Activated naive CD4-positive, alpha-beta T cell treated with anti-CD3 and anti-CD28 coated beads for 36 hours (primary cell): ENCODE results near the gene PYROXD2. TPM values are rescaled to one million over a fixed set of nuclear protein-coding genes. Genes with fewer than 3 reads are reported as not detected.
A peak's percentile ranks its signal among the peaks of the same experiment; 100 is the strongest.
"Not testable (repeated sequence)": the region's sequence is repeated elsewhere in the genome, so short reads cannot be mapped to it uniquely, and the experiment has no call there.

Source experiments
- CTCF ChIA-PET: fragments of 350-600 bp; sonication (Branson Sonifier 250); formaldehyde crosslinking; loops from one replicate; lab custom pipeline; 2021; ENCODE audit warnings: antibody characterized with exemption; lab: Charles Lee
- DNase-seq: peaks from one replicate; pipeline ENCODE4 v3.0.0-alpha.2; 2020
- H3K27ac Mint-ChIP-seq: one replicate; pipeline ENCODE4 v1.8.0; 2021; ENCODE audit warnings: mild to moderate bottlenecking, mixed read lengths
- H3K27me3 Mint-ChIP-seq: one replicate; pipeline ENCODE4 v1.8.0; 2021; ENCODE audit warnings: low read depth, mixed read lengths
- H3K36me3 Mint-ChIP-seq: one replicate; pipeline ENCODE4 v1.8.0; 2021; ENCODE audit warnings: low read depth, mixed read lengths
- H3K4me1 Mint-ChIP-seq: one replicate; pipeline ENCODE4 v1.8.0; 2021; ENCODE audit warnings: low read depth, mixed read lengths
- H3K4me3 Mint-ChIP-seq: one replicate; pipeline ENCODE4 v1.8.0; 2021; ENCODE audit warnings: mild to moderate bottlenecking, moderate library complexity, mixed read lengths
- H3K9me3 Mint-ChIP-seq: one replicate; pipeline ENCODE4 v1.8.0; 2021; ENCODE audit warnings: mixed read lengths
- intact Hi-C: fragments of 100-400 bp; cut with micrococcal nuclease; formaldehyde crosslinking; loops from one replicate; pipeline ENCODE4 v1.15.1; 2023
- microRNA-seq: library from miRNA; unstranded; fragments of <30 nt; microRNA quantifications from one replicate; pipeline ENCODE4 v1.2.0, GENCODE V29; 2022; ENCODE audit warnings: borderline microRNAs expressed, borderline replicate concordance
- total RNA-seq, 2 experiments: library from RNA; stranded (reverse); gene quantifications; one replicate each; pipeline ENCODE4 v1.2.3, GENCODE V29; 2021

Gene PYROXD2
- total RNA-seq, 2 experiments from 2014 or later, result 4.2 to 5.0 TPM

DNA sequence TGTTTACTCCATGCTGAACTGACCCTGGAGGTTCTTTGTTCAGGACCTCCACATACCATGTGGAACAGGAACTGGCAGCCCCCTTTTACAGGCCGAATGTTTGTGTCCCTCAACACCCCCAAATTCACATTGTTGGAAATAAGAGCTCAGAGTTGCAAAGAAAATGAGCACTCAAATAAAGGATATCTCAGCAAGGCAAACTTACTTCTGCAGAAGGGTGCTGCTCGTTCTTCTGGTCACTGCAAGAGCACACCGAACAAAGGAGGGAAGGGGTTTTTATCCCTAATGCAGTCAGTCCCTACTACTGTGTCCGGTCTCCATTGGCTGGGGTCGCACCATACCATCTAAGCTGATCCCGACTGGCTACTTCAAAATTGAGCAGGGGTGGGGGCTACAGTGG, 68.1 kb downstream of the PYROXD2 start:
- H3K9me3 Mint-ChIP-seq, result peaks cover 13% of the 10 kb centered on the region
- H3K27ac Mint-ChIP-seq, result no peak overlapping the region
- H3K27me3 Mint-ChIP-seq, result peaks cover 31% of the 10 kb centered on the region
- H3K4me3 Mint-ChIP-seq, result no peak overlapping the region
- no peak for DNase-seq
- H3K36me3 Mint-ChIP-seq, result no peaks in the 10 kb centered on the region
- CTCF ChIA-PET, result no interaction called here
- H3K4me1 Mint-ChIP-seq, result peaks cover 2% of the 10 kb centered on the region
- intact Hi-C loops, result no loop called here

DNA sequence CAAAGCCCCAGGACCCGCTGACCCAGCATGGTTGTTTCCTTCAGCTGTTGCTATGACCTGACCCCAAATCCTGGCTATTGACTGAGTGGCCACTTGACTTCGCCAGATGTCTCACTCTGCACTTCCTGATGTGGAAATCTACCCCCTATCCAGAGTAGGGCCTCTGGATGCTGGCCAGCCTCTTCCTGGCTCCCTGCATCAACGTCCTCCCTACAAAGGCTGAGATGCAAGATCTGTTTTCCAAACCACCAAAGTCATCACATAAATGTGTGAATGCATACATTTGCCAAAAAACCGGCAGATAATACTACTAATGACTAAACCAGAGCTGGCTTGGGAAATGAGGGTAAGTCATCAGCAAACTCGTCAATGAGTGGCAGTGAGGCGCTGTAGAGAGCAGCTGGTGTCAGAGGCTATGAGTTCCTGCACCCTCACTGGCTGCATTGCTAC, 70.4 kb downstream of the PYROXD2 start:
- no peak overlapping the region for H3K4me3 Mint-ChIP-seq
- peaks cover 26% of the 10 kb centered on the region for H3K27me3 Mint-ChIP-seq
- H3K4me1 Mint-ChIP-seq, result peaks cover 1% of the 10 kb centered on the region
- H3K9me3 Mint-ChIP-seq, result peaks cover 13% of the 10 kb centered on the region
- intact Hi-C loops, result no loop called here
- H3K36me3 Mint-ChIP-seq, result no peaks in the 10 kb centered on the region
- CTCF ChIA-PET, result no interaction called here
- no peak for DNase-seq
- H3K27ac Mint-ChIP-seq, result no peak overlapping the region

DNA sequence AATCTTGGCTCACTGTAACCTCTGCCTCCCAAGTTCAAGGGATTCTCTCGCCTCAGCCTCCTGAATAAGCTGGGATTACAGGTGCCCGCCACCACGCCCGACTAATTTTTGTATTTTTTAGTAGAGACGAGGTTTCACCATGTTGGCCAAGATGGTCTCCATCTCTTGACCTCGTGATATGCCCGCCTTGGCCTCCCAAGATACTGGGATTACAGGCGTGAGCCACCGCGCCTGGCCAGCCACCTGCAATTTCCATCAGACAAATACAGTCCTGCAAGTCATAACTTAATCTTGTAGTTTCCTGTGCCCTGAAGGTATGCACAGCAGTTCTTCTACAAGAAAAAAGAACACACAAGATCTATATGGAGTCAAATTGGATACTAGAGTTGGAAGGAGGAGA, 73.3 kb downstream of the PYROXD2 start:
- CTCF ChIA-PET, H3K4me1 Mint-ChIP-seq, H3K27ac Mint-ChIP-seq, H3K4me3 Mint-ChIP-seq, H3K36me3 Mint-ChIP-seq, H3K9me3 Mint-ChIP-seq, DNase-seq, intact Hi-C loops: not testable (repeated sequence)
- H3K27me3 Mint-ChIP-seq, result peaks cover 27% of the 10 kb centered on the region

DNA sequence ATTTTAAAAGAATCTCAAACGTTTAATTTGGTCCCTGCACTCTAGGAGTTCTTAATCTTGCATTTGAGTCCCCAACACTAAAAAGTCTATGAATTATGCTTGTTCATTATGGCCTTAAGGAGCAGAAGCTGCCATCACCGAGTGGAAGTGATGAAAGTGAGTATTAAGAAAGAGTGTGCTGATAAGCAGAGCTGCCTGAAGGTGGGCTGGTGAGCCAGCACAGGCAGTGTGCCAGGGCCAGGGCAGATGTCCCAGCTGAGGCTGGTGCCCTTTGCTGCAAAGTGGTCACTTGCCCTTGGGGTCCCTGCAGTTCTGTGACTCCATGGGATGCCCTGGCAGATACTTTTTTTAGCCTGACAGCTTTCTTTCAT, 74.1 kb downstream of the PYROXD2 start:
- Mint-ChIP-seq H3K4me1 (no peaks in the 10 kb centered on the region), H3K9me3 (no peaks in the 10 kb centered on the region), H3K27me3 (peaks cover 23% of the 10 kb centered on the region), H3K4me3 (no peak overlapping the region), H3K36me3 (no peaks in the 10 kb centered on the region), H3K27ac (no peak overlapping the region)
- intact Hi-C loops, result no loop called here
- CTCF ChIA-PET, result interaction anchor here (0.6 kb wide), 1 partner anchor 30 kb away, joined by 3 read pairs; no protein-coding TSS in a partner anchor
- DNase-seq, result no peak

GRCh38 chr10:98340261-98340939, 74.6 kb downstream of the PYROXD2 start:
- intact Hi-C loops, result no loop called here
- Mint-ChIP-seq H3K27ac (no peak overlapping the region), H3K4me1 (no peaks in the 10 kb centered on the region), H3K9me3 (no peaks in the 10 kb centered on the region), H3K36me3 (no peaks in the 10 kb centered on the region), H3K4me3 (no peak overlapping the region), H3K27me3 (peaks cover 23% of the 10 kb centered on the region)
- CTCF ChIA-PET, result interaction anchor here (0.6 kb wide), 1 partner anchor 30 kb away, joined by 3 read pairs; no protein-coding TSS in a partner anchor
- DNase-seq, result no peak

DNA sequence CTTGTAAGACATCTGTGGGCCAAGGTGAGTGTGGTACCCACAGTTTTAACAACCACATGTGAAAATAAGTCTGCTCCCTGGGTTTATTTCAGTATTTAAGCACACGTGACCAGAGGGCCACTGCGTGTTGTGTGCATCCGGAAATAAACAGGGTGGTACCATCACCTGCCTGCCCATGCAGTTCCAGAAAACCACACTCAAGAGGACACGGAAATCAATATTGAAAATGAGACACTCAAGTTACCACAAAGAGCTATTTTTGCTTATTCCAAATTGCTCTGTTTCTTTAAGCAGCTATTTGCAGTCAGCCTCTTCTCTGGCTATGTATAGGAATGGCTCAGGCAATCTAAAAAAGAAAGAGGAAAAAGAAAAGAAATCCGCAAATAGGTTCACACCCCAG, 75.2 kb downstream of the PYROXD2 start:
- CTCF ChIA-PET, result no interaction called here
- peak overlapping the region; percentile 24 for H3K27ac Mint-ChIP-seq
- H3K36me3 Mint-ChIP-seq, result no peaks in the 10 kb centered on the region
- H3K9me3 Mint-ChIP-seq, result no peaks in the 10 kb centered on the region
- H3K4me3 Mint-ChIP-seq, result no peak overlapping the region
- no peaks in the 10 kb centered on the region for H3K4me1 Mint-ChIP-seq
- H3K27me3 Mint-ChIP-seq, result peaks cover 26% of the 10 kb centered on the region
- intact Hi-C loops, result no loop called here
- no peak for DNase-seq

DNA sequence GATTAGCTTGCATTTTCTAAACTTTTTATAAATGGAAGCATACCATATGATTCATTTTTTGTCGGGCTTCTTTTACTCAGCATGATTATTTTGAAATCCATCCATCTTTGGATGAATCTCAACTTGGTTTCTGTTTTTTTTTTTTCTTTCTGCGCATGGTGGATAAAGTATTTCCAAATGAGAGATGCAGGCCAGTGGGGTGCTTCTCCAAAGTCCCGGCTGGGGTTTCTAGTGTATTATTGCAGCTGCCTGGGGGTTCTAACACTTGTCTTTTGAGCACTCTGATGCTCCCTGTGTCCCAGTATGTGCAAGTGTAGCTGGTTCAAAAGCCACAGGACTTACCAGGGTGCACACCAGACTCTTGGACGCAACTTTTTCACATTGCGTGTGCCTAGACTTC, 76.1 kb downstream of the PYROXD2 start:
- no peak overlapping the region for H3K4me3 Mint-ChIP-seq
- intact Hi-C loops, result no loop called here
- CTCF ChIA-PET, result no interaction called here

DNA sequence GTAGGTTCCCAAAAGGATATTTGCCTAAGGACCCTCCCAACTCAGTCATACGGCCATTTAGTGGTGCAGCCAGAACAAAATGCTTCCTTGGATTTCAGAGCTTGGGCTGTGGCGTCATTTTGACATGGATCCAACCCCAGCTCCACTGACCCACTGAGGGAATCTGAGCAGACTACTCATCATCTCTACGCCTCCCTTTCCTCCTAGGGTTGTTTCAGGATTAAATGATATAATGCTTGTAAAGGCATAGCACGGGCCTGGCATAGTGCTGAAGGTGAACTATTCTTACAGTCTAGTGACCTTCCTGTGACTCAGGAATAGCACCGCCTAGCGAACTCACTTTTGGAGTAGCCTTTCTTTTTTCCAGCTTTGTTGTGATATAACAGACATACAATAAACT, 76.7 kb downstream of the PYROXD2 start:
- Mint-ChIP-seq H3K4me3 (no peak overlapping the region), H3K36me3 (no peaks in the 10 kb centered on the region), H3K4me1 (no peaks in the 10 kb centered on the region), H3K9me3 (no peaks in the 10 kb centered on the region), H3K27me3 (peaks cover 20% of the 10 kb centered on the region), H3K27ac (no peak overlapping the region)
- no peak for DNase-seq
- intact Hi-C loops, result no loop called here
- CTCF ChIA-PET, result no interaction called here

More for the DNA sequence above, 76.1 kb downstream of the PYROXD2 start:
- Mint-ChIP-seq H3K36me3 (no peaks in the 10 kb centered on the region), H3K9me3 (no peaks in the 10 kb centered on the region), H3K27ac (no peak overlapping the region), H3K27me3 (peaks cover 22% of the 10 kb centered on the region), H3K4me1 (no peaks in the 10 kb centered on the region)
- no peak for DNase-seq

GRCh38 chr10:98337484-98337883, 77.5 kb downstream of the PYROXD2 start:
- intact Hi-C loops, result no loop called here
- Mint-ChIP-seq H3K36me3 (no peaks in the 10 kb centered on the region), H3K9me3 (no peaks in the 10 kb centered on the region), H3K4me1 (no peaks in the 10 kb centered on the region), H3K27me3 (peaks cover 18% of the 10 kb centered on the region), H3K4me3 (no peak overlapping the region), H3K27ac (no peak overlapping the region)
- CTCF ChIA-PET, result no interaction called here
- DNase-seq, result no peak

Small RNA genes lying within 50 kb of the gene (microRNA-seq; reads per million reads assigned to microRNA genes)
- gene MIR1287 (9.3 reads per million, percentile 19 among the genes with 10 or more reads in this experiment), gene MIR4685 (2.7 reads per million)

Other genes starting within 250 kb of the PYROXD2 start
- not detected for gene LOXL4, start 147.0 kb downstream of the PYROXD2 start, total RNA-seq
- gene HPS1, start 31.8 kb upstream of the PYROXD2 start, total RNA-seq, result 10 to 100 TPM; 28.1 to 31.0 TPM